ENCODE results near the gene AAK1.

DNA sequence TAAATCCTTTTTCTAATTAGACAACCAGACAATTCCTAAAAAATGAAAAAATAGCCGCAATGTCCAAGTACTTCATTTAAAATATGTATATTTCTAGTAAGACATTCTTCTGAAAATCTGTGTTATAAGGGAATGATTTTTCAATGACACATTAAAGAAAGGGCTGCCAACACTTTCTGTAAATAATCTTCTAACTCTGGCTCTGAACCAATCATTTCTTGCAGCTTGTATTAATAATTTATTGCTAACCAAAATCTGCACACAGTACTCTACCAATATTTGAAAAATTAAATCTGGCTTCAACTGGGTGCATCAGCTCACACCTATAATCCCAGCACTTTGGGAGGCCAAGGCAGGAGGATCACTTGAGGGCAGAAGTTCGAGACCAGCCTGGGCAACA lies 214.6 kb downstream of the AAK1 start:
- TF ChIP-seq, protein P1, sequence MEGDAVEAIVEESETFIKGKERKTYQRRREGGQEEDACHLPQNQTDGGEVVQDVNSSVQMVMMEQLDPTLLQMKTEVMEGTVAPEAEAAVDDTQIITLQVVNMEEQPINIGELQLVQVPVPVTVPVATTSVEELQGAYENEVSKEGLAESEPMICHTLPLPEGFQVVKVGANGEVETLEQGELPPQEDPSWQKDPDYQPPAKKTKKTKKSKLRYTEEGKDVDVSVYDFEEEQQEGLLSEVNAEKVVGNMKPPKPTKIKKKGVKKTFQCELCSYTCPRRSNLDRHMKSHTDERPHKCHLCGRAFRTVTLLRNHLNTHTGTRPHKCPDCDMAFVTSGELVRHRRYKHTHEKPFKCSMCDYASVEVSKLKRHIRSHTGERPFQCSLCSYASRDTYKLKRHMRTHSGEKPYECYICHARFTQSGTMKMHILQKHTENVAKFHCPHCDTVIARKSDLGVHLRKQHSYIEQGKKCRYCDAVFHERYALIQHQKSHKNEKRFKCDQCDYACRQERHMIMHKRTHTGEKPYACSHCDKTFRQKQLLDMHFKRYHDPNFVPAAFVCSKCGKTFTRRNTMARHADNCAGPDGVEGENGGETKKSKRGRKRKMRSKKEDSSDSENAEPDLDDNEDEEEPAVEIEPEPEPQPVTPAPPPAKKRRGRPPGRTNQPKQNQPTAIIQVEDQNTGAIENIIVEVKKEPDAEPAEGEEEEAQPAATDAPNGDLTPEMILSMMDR (IDR thresholded peaks at IDR 0.05), result no peak
- no peak for TF ChIP-seq POLR2A (IDR thresholded peaks at IDR 0.05)

All from adrenal gland (tissue), 5 donors.